Mammary epithelial cell (primary cell): Measurements from ENCODE around the gene AIFM1.

Source experiments
- CTCF ChIP-seq, 2 donors: IDR thresholded peaks in 1 of 2; conservative IDR thresholded peaks in 1 of 2; 2 replicates each; pipeline ENCODE4 v1.5.1; 2011 to 2012; ENCODE audit warnings: inconsistent platforms in 2 of 2, low read length in 2 of 2, mild to moderate bottlenecking in 2 of 2, control low read depth in 1 of 2, low read depth in 1 of 2; ENCODE audit not compliant: insufficient read depth in 1 of 2; ENCODE audit errors: extremely low read depth in 1 of 2
- EZH2 ChIP-seq: IDR thresholded peaks from 2 replicates; pipeline ENCODE4 v1.6.1; 2012; ENCODE audit warnings: low read length, inconsistent platforms, borderline replicate concordance

GRCh38 chrX:130121505-130121800 lies 44.2 kb downstream of the AIFM1 start:
- no peak for TF ChIP-seq CTCF (conservative IDR thresholded peaks at IDR 0.05 in 1 of 2, IDR thresholded peaks at IDR 0.05 in 1 of 2; ENCODE audit: extremely low read depth in 1 of 2, insufficient read depth in 1 of 2, low read depth in 1 of 2, low read length in 2 of 2)
- TF ChIP-seq EZH2: no peak
